ENCODE data around the gene XPO4.

XPO4 gene

DNA sequence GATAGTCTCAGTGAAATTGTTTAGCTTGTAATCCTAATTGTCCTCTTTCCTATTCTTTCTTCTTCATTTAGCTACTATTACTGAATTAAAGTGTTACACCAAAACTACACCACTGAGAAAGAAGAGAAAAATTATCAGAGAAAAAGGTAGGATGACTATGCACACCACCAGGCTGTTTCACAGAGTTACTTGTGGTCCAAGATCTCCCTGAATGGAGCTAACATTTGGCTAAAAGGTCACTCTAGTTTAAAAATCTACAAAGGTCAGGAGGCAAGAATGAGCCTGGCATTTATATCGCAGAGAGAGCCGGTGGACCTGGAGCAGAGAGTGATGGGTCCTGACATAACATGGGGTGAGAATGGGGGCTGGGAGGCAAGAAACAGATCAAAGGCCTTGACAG is 91.7 kb downstream of the XPO4 start:
- Mint-ChIP-seq H3K4me1 (ENCODE audit: low read depth) (no peaks in the 10 kb centered on the region), H3K27me3 (ENCODE audit: low read depth) (no peaks in the 10 kb centered on the region), H3K4me3 (no peak overlapping the region), H3K9me3 (no peaks in the 10 kb centered on the region), H3K27ac (no peak overlapping the region), H3K36me3 (ENCODE audit: low read depth) (peaks cover 22% of the 10 kb centered on the region)
- no peak for DNase-seq (ENCODE audit: low spot score)

- no peaks in the 10 kb centered on the region for H3K4me1 Mint-ChIP-seq (ENCODE audit: low read depth)
Observed at GRCh38 chr13:20808874-20809273, 93.7 kb downstream of the XPO4 start.

DNA sequence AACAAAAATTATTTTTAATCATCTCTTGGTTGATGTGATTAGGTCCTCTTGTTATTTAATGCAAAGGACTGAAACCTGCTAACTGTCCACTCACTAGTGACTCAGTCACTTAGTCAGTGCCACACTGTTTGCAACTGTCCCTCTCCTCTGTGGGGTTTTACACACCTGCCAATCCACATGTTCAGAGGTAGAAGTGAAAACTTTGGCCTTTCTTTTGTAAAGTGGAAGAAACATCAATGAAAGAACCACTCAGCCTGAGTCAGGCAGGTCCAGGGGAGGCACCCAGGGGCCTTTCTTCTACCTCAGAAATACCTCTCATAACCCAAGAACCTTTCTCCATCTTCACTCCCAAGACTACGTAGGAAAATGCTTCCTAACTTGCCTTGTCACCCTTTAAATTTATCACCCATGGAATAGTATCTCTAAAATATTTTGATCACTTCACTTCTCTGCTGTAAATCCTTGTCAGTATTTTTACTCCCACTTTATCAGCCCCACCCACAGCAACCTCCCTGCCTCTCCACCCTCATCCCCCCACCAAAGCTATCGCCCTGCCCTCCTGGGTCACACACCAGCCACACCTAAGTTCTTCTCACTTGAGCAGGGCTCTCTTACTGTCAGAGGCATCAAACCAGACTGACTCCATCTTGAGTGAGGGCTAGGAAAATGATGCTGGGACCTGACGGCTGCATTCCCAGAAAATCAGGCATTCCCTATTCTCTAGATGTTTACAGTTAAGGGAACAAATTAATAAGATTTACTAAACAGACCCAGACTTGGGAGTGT is 99.2 kb downstream of the XPO4 start:
- peaks cover 24% of the 10 kb centered on the region for H3K36me3 Mint-ChIP-seq (ENCODE audit: low read depth)

More at GRCh38 chr13:20808874-20809273, 93.7 kb downstream of the XPO4 start:
- H3K9me3 Mint-ChIP-seq, result no peaks in the 10 kb centered on the region
- H3K27me3 Mint-ChIP-seq (ENCODE audit: low read depth), result no peaks in the 10 kb centered on the region
- no peak overlapping the region for H3K27ac Mint-ChIP-seq
- H3K36me3 Mint-ChIP-seq (ENCODE audit: low read depth), result peaks cover 29% of the 10 kb centered on the region
- no peak for DNase-seq (ENCODE audit: low spot score)
- no peak overlapping the region for H3K4me3 Mint-ChIP-seq

GRCh38 chr13:20801707-20802106 is 100.8 kb downstream of the XPO4 start:
- H3K36me3 Mint-ChIP-seq (ENCODE audit: low read depth), result peaks cover 35% of the 10 kb centered on the region
- no peaks in the 10 kb centered on the region for H3K9me3 Mint-ChIP-seq
- DNase-seq (ENCODE audit: low spot score), result no peak
- no peak overlapping the region for H3K27ac Mint-ChIP-seq
- peaks cover 7% of the 10 kb centered on the region for H3K4me1 Mint-ChIP-seq (ENCODE audit: low read depth)
- no peaks in the 10 kb centered on the region for H3K27me3 Mint-ChIP-seq (ENCODE audit: low read depth)
- H3K4me3 Mint-ChIP-seq, result no peak overlapping the region

More for the DNA sequence above, 99.2 kb downstream of the XPO4 start:
- no peak overlapping the region for H3K27ac Mint-ChIP-seq
- no peak overlapping the region for H3K4me3 Mint-ChIP-seq
- no peaks in the 10 kb centered on the region for H3K9me3 Mint-ChIP-seq
- no peak for DNase-seq (ENCODE audit: low spot score)
- no peaks in the 10 kb centered on the region for H3K27me3 Mint-ChIP-seq (ENCODE audit: low read depth)
- no peaks in the 10 kb centered on the region for H3K4me1 Mint-ChIP-seq (ENCODE audit: low read depth)

- Mint-ChIP-seq H3K27ac (no peak overlapping the region), H3K27me3 (ENCODE audit: low read depth) (no peaks in the 10 kb centered on the region), H3K4me3 (no peak overlapping the region), H3K4me1 (ENCODE audit: low read depth) (peaks cover 7% of the 10 kb centered on the region), H3K36me3 (ENCODE audit: low read depth) (peaks cover 42% of the 10 kb centered on the region), H3K9me3 (no peaks in the 10 kb centered on the region)
- no peak for DNase-seq (ENCODE audit: low spot score)
Observed at GRCh38 chr13:20799726-20800416, 102.7 kb downstream of the XPO4 start.

DNA sequence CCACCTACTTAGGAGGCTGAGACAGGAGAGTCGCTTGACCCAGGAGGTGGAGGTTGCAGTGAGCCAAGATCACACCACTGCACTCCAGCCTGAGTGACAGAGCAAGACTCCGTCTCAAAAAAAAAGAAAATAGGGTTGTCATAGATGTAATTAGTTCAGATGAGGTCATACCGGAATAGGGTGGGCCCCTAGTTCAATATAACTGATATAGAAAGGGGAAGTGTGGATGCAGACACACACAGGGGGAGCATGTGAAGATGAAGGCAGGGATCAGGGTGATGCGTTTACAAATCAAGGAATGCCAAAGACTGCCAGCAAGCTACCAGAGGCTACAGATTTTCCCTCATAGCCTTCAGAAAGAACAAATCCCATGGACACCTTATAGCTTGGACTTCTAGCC is 104.5 kb downstream of the XPO4 start:
- H3K27ac Mint-ChIP-seq, result no peak overlapping the region
- DNase-seq (ENCODE audit: low spot score), result no peak
- no peaks in the 10 kb centered on the region for H3K27me3 Mint-ChIP-seq (ENCODE audit: low read depth)
- peaks cover 7% of the 10 kb centered on the region for H3K4me1 Mint-ChIP-seq (ENCODE audit: low read depth)
- no peak overlapping the region for H3K4me3 Mint-ChIP-seq
- no peaks in the 10 kb centered on the region for H3K9me3 Mint-ChIP-seq
- H3K36me3 Mint-ChIP-seq (ENCODE audit: low read depth), result peaks cover 44% of the 10 kb centered on the region

DNA sequence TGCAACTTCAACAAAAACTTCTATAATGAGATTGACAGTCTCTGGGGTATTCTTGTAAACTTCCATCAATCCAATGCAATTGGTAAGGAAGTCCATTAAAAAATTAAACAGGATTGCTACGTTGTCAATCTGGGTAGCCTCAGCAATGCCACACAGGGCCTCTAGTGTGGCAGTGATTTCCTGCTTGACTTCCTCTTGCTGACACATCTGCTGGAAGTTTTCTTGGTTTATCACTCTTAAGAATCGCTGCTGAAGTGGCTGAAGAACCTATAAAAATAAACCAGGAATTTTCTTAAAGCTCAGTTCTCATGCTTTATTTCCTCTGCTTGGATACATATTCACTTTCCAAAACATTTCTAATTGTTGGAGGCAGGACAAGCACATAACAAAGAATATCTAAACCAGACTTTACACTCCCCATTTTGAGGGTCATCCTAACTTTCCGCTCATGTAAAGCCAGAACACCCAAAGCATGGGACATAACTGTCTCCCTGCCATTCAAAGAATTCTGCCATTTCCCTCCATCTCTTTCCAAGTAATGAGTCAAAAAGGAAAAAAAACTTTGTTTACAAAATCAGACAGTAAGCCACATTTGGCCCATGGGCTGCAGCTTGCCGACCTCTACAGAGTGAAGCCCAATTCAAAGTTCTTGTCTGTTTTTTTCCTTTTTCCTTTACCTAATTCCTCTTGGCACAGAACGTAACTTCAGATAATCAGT is 105.6 kb downstream of the XPO4 start:
- H3K4me1 Mint-ChIP-seq (ENCODE audit: low read depth), result peaks cover 7% of the 10 kb centered on the region
- H3K4me3 Mint-ChIP-seq, result no peak overlapping the region
- H3K27ac Mint-ChIP-seq, result no peak overlapping the region
- DNase-seq (ENCODE audit: low spot score), result no peak
- no peaks in the 10 kb centered on the region for H3K9me3 Mint-ChIP-seq
- no peaks in the 10 kb centered on the region for H3K27me3 Mint-ChIP-seq (ENCODE audit: low read depth)
- H3K36me3 Mint-ChIP-seq (ENCODE audit: low read depth), result peaks cover 43% of the 10 kb centered on the region

GRCh38 chr13:20789665-20790064 is 112.9 kb downstream of the XPO4 start:
- H3K9me3 Mint-ChIP-seq, result no peaks in the 10 kb centered on the region
- no peak for DNase-seq (ENCODE audit: low spot score)
- H3K4me1 Mint-ChIP-seq (ENCODE audit: low read depth), result peaks cover 2% of the 10 kb centered on the region
- H3K27me3 Mint-ChIP-seq (ENCODE audit: low read depth), result no peaks in the 10 kb centered on the region
- no peak overlapping the region for H3K27ac Mint-ChIP-seq
- peaks cover 26% of the 10 kb centered on the region for H3K36me3 Mint-ChIP-seq (ENCODE audit: low read depth)
- H3K4me3 Mint-ChIP-seq, result no peak overlapping the region

DNA sequence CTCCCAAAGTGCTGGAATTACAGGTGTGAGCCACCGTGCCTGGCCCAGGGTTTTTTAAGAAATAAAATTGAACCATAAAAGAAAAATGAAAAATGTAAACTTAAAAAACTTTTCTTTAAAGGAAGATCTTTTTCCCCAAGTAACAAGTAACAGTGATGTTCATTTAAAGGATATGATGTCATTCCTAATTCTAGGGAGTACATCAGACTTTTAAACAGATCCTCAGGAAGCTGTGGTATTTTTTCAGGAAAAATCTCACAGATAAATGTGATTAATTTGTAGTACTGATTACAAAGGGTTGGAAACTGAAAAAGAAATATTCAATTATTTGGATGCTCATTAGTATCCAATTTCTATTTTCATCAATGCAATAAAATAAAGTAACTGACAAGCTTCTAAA is 114.2 kb downstream of the XPO4 start:
- DNase-seq (ENCODE audit: low spot score), result no peak
- no peak overlapping the region for H3K4me3 Mint-ChIP-seq
- no peaks in the 10 kb centered on the region for H3K27me3 Mint-ChIP-seq (ENCODE audit: low read depth)
- H3K36me3 Mint-ChIP-seq (ENCODE audit: low read depth), result peaks cover 35% of the 10 kb centered on the region
- no peaks in the 10 kb centered on the region for H3K9me3 Mint-ChIP-seq
- H3K27ac Mint-ChIP-seq, result no peak overlapping the region
- H3K4me1 Mint-ChIP-seq (ENCODE audit: low read depth), result peaks cover 2% of the 10 kb centered on the region

GRCh38 chr13:20787180-20787579 is 115.4 kb downstream of the XPO4 start:
- Mint-ChIP-seq H3K9me3 (no peaks in the 10 kb centered on the region), H3K4me3 (no peak overlapping the region), H3K36me3 (ENCODE audit: low read depth) (peaks cover 40% of the 10 kb centered on the region), H3K27me3 (ENCODE audit: low read depth) (no peaks in the 10 kb centered on the region), H3K4me1 (ENCODE audit: low read depth) (peaks cover 3% of the 10 kb centered on the region), H3K27ac (no peak overlapping the region)
- no peak for DNase-seq (ENCODE audit: low spot score)

GRCh38 chr13:20782116-20782708 is 120.3 kb downstream of the XPO4 start:
- H3K4me1 Mint-ChIP-seq (ENCODE audit: low read depth), result peaks cover 1% of the 10 kb centered on the region
- H3K9me3 Mint-ChIP-seq, result no peaks in the 10 kb centered on the region
- H3K27ac Mint-ChIP-seq, result no peak overlapping the region
- no peak overlapping the region for H3K4me3 Mint-ChIP-seq
- H3K27me3 Mint-ChIP-seq (ENCODE audit: low read depth), result no peaks in the 10 kb centered on the region
- no peak for DNase-seq (ENCODE audit: low spot score)
- peaks cover 27% of the 10 kb centered on the region for H3K36me3 Mint-ChIP-seq (ENCODE audit: low read depth)

DNA sequence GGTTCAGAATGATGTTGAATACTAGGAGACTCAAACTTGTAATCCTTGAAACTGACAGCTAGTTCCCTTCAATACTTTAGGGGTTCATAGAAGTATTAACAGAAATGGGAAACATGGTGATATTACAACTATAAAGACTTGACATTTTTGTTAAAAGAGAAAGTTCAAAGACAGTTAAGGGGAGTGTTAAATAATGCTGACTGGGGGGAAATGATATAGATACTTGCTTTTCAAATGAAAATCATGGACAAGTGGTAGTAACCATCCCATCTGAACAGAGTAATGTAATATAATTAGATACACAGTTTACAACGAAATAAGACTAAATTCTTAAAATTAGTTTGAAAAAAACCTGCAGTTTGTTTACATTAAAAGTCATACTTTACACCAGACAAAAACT is 122.2 kb downstream of the XPO4 start:
- DNase-seq (ENCODE audit: low spot score), result no peak
- no peaks in the 10 kb centered on the region for H3K9me3 Mint-ChIP-seq
- no peaks in the 10 kb centered on the region for H3K27me3 Mint-ChIP-seq (ENCODE audit: low read depth)
- H3K4me1 Mint-ChIP-seq (ENCODE audit: low read depth), result peaks cover 4% of the 10 kb centered on the region
- no peak overlapping the region for H3K27ac Mint-ChIP-seq
- peaks cover 33% of the 10 kb centered on the region for H3K36me3 Mint-ChIP-seq (ENCODE audit: low read depth)
- H3K4me3 Mint-ChIP-seq, result no peak overlapping the region

DNA sequence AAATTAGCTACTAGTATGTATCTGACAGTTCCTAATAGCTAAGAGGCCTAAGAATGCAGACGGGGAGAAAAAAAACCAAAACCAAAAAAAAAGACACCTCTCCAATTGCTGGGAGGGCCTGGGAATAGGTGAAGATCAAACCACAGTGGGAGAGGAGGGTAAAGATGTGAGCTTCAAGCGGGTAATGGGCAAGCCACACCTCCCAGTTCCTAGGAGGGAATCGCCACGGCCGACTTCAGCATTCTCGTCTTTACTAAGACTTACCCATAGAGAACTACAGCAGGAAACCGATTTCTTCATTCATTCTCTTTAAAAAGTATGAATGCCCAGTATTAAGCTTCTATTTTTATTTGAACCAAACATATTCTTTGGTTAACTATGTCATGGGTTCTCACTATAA is 123.1 kb downstream of the XPO4 start:
- H3K27me3 Mint-ChIP-seq (ENCODE audit: low read depth), result no peaks in the 10 kb centered on the region
- no peak overlapping the region for H3K27ac Mint-ChIP-seq
- no peak for DNase-seq (ENCODE audit: low spot score)
- no peaks in the 10 kb centered on the region for H3K9me3 Mint-ChIP-seq
- peaks cover 37% of the 10 kb centered on the region for H3K36me3 Mint-ChIP-seq (ENCODE audit: low read depth)
- H3K4me1 Mint-ChIP-seq (ENCODE audit: low read depth), result peaks cover 11% of the 10 kb centered on the region
- H3K4me3 Mint-ChIP-seq, result no peak overlapping the region

DNA sequence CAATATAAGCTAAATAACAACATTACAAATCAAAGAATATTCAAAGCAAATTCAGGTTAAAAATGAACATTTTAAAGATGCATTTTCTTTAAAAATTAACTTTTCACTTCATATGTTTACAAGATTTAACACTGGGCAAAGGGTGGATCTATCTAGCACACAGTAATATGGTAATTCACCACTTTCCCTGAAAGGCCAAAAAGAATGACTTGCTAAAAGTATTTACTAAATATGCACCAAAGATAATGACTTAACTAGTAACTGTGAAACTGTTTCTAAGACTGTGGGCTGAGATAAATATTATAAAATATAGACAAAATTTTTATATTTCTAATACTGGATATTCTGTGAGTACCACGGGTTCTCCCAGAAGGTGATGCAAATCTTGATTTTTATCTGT is 124.2 kb downstream of the XPO4 start:
- Mint-ChIP-seq H3K36me3 (ENCODE audit: low read depth) (peaks cover 30% of the 10 kb centered on the region), H3K9me3 (no peaks in the 10 kb centered on the region)
- no peak for DNase-seq (ENCODE audit: low spot score)

More for the DNA sequence above, 124.2 kb downstream of the XPO4 start:
- no peak overlapping the region for H3K27ac Mint-ChIP-seq
- peaks cover 16% of the 10 kb centered on the region for H3K4me1 Mint-ChIP-seq (ENCODE audit: low read depth)
- no peak overlapping the region for H3K4me3 Mint-ChIP-seq
- H3K27me3 Mint-ChIP-seq (ENCODE audit: low read depth), result no peaks in the 10 kb centered on the region
